Measurements from ENCODE around the gene UPP2.

GRCh38 chr2:158154596-158154995, 52.9 kb downstream of the UPP2 start:
- TF ChIP-seq CTCF (IDR thresholded peaks at IDR 0.05) (no peak), POLR2A (IDR thresholded peaks at IDR 0.05) (no peak), POLR2AphosphoS5 (IDR thresholded peaks at IDR 0.05) (no peak)
